ENCODE data around the gene PABPC3.

The PABPC3 gene

DNA sequence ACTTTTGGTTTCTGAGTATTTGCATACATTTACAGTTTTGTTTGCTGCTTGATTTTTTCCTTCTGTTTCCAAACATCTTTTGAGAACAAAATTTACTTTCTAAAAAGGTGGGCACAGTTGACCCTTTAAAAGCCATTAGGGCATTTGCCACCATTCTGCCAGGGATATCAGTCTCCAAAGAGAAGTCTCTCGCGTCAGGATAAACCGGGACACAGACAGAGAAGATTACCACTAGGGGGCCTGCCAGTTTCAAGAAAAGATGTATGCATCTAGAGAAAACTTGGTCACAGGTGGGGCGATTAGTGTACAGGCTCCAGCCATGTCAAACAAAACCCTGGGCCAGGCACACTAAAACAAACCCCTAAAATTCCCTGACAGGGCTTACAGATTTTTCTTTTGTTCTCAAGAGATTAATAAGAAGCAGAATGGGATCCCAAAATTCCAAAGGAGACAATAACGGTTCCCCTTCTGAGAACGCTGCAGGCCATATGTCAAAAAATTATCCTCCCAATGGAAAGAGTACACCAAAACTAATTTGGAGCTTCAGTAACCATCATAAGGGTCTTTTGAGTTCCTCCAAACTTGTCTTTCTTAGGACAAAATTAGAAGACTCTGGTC, 10.7 kb upstream of the PABPC3 start:
- no peaks in the 10 kb centered on the region for H3K27me3 ChIP-seq (ENCODE audit: insufficient read depth, low read length, poor library complexity, severe bottlenecking)
- H4K20me1 ChIP-seq (ENCODE audit: insufficient read depth, low read length, poor library complexity, severe bottlenecking) = no peaks in the 10 kb centered on the region
- no peaks in the 10 kb centered on the region for H3K79me2 ChIP-seq (ENCODE audit: insufficient read depth, low read length)
- no peak overlapping the region for H3K4me2 ChIP-seq (ENCODE audit: low read depth, low read length, poor library complexity, severe bottlenecking)
- H3K4me1 ChIP-seq (ENCODE audit: insufficient read depth, low read length, poor library complexity, severe bottlenecking) = no peaks in the 10 kb centered on the region
- H3K9me2 ChIP-seq (replicated peaks; ENCODE audit: low read depth, low read length) = no peaks in the 10 kb centered on the region
- no peak overlapping the region for H3K4me3 ChIP-seq (ENCODE audit: low read length, poor library complexity, severe bottlenecking)
- H2AFZ ChIP-seq (ENCODE audit: low read length) = peak overlapping the region; percentile 73; the same call in 1 of the 2 replicates
- no peaks in the 10 kb centered on the region for H3K9me3 ChIP-seq (ENCODE audit: insufficient read depth, low read depth, low read length)
- H3K9ac ChIP-seq (ENCODE audit: low read depth, low read length, poor library complexity, severe bottlenecking) = no peak overlapping the region
- no peaks in the 10 kb centered on the region for H3F3A ChIP-seq (ENCODE audit: low read depth)
- H3K36me3 ChIP-seq (ENCODE audit: insufficient read depth, low read length) = no peaks in the 10 kb centered on the region
- TF ChIP-seq EZH2phosphoT487 (IDR thresholded peaks at IDR 0.05; ENCODE audit: borderline replicate concordance) = no peak
- TF ChIP-seq, protein P1, sequence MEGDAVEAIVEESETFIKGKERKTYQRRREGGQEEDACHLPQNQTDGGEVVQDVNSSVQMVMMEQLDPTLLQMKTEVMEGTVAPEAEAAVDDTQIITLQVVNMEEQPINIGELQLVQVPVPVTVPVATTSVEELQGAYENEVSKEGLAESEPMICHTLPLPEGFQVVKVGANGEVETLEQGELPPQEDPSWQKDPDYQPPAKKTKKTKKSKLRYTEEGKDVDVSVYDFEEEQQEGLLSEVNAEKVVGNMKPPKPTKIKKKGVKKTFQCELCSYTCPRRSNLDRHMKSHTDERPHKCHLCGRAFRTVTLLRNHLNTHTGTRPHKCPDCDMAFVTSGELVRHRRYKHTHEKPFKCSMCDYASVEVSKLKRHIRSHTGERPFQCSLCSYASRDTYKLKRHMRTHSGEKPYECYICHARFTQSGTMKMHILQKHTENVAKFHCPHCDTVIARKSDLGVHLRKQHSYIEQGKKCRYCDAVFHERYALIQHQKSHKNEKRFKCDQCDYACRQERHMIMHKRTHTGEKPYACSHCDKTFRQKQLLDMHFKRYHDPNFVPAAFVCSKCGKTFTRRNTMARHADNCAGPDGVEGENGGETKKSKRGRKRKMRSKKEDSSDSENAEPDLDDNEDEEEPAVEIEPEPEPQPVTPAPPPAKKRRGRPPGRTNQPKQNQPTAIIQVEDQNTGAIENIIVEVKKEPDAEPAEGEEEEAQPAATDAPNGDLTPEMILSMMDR (conservative IDR thresholded peaks at IDR 0.05; ENCODE audit: low read length) = peak; percentile 86

DNA sequence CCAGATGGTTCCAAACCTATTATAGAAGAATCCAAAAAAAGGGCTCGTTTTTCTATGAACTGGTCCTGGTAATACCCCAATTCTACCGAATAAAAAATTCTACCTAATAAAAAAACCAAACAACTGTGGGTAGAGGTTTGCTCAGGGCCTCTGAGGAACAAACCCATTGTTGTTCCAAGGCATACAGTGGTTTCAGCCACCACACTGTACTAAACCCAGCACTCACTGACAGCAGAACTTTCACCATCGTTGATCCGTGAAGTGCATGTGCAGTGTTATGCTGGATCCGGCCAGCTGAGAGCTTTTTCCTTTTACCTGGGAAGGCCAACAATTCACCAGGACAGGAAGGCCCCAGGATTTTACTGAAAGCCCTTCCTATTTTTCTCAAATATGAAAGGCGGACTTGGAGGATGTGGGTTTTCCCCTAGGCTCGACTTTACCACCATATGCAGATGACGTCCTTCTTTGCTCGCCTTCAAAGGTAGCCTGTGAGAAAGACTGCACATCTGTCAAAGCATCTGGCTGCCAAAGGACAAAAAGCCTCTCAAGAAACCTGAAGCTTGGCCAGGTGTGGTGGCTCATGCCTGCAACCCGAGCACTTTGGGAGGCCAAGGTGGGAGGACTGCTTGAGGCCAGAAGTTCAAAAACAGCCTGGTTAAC, 7.2 kb upstream of the PABPC3 start:
- Histone ChIP-seq H3F3A (ENCODE audit: low read depth) (no peaks in the 10 kb centered on the region), H3K4me2 (ENCODE audit: low read depth, low read length, poor library complexity, severe bottlenecking) (no peak overlapping the region), H2AFZ (ENCODE audit: low read length) (no peak overlapping the region), H3K9ac (ENCODE audit: low read depth, low read length, poor library complexity, severe bottlenecking) (no peak overlapping the region), H3K4me1 (ENCODE audit: insufficient read depth, low read length, poor library complexity, severe bottlenecking) (no peaks in the 10 kb centered on the region), H3K9me2 (replicated peaks; ENCODE audit: low read depth, low read length) (no peaks in the 10 kb centered on the region), H3K79me2 (ENCODE audit: insufficient read depth, low read length) (no peaks in the 10 kb centered on the region), H3K4me3 (ENCODE audit: low read length, poor library complexity, severe bottlenecking) (no peak overlapping the region), H3K27me3 (ENCODE audit: insufficient read depth, low read length, poor library complexity, severe bottlenecking) (no peaks in the 10 kb centered on the region), H4K20me1 (ENCODE audit: insufficient read depth, low read length, poor library complexity, severe bottlenecking) (no peaks in the 10 kb centered on the region), H3K36me3 (ENCODE audit: insufficient read depth, low read length) (no peaks in the 10 kb centered on the region), H3K9me3 (ENCODE audit: insufficient read depth, low read depth, low read length) (no peaks in the 10 kb centered on the region)
- TF ChIP-seq, protein P1 (conservative IDR thresholded peaks at IDR 0.05; ENCODE audit: low read length) = no peak
- TF ChIP-seq EZH2phosphoT487 (IDR thresholded peaks at IDR 0.05; ENCODE audit: borderline replicate concordance) = no peak

DNA sequence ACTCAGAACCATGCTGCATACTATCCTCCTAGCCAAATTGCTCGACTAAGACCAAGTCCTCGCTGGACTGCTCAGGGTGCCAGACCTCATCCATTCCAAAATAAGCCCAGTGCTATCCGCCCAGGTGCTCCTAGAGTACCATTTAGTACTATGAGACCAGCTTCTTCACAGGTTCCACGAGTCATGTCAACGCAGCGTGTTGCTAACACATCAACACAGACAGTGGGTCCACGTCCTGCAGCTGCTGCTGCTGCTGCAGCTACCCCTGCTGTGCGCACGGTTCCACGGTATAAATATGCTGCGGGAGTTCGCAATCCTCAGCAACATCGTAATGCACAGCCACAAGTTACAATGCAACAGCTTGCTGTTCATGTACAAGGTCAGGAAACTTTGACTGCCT, 1.5 kb downstream of the PABPC3 start:
- no peak overlapping the region for H2AFZ ChIP-seq (ENCODE audit: low read length)

More for the DNA sequence above, 1.5 kb downstream of the PABPC3 start:
- H3K9ac ChIP-seq (ENCODE audit: low read depth, low read length, poor library complexity, severe bottlenecking) = no peak overlapping the region
- H3F3A ChIP-seq (ENCODE audit: low read depth) = no peaks in the 10 kb centered on the region
- no peaks in the 10 kb centered on the region for H3K36me3 ChIP-seq (ENCODE audit: insufficient read depth, low read length)
- no peaks in the 10 kb centered on the region for H3K4me1 ChIP-seq (ENCODE audit: insufficient read depth, low read length, poor library complexity, severe bottlenecking)
- H3K4me2 ChIP-seq (ENCODE audit: low read depth, low read length, poor library complexity, severe bottlenecking) = no peak overlapping the region
- no peak overlapping the region for H3K4me3 ChIP-seq (ENCODE audit: low read length, poor library complexity, severe bottlenecking)
- no peaks in the 10 kb centered on the region for H3K27me3 ChIP-seq (ENCODE audit: insufficient read depth, low read length, poor library complexity, severe bottlenecking)
- no peaks in the 10 kb centered on the region for H3K79me2 ChIP-seq (ENCODE audit: insufficient read depth, low read length)
- no peaks in the 10 kb centered on the region for H3K9me3 ChIP-seq (ENCODE audit: insufficient read depth, low read depth, low read length)
- TF ChIP-seq, protein P1 (conservative IDR thresholded peaks at IDR 0.05; ENCODE audit: low read length) = no peak
- no peak for TF ChIP-seq EZH2phosphoT487 (IDR thresholded peaks at IDR 0.05; ENCODE audit: borderline replicate concordance)
- H4K20me1 ChIP-seq (ENCODE audit: insufficient read depth, low read length, poor library complexity, severe bottlenecking) = no peaks in the 10 kb centered on the region
- no peaks in the 10 kb centered on the region for H3K9me2 ChIP-seq (replicated peaks; ENCODE audit: low read depth, low read length)
